T-helper 22 cell (primary cell): ENCODE results near the gene KCNK18.
"Not testable (repeated sequence)": the region's sequence is repeated elsewhere in the genome, so short reads cannot be mapped to it uniquely, and the experiment has no call there.

Source experiments
- DNase-seq: peaks from one replicate; pipeline ENCODE4 v3.0.0-alpha.2; 2020; ENCODE audit warnings: low read depth

Gene KCNK18

GRCh38 chr10:117221156-117221711, 23.9 kb downstream of the KCNK18 start:
- no peak for DNase-seq

- DNase-seq = no peak
These were observed 25.3 kb downstream of the KCNK18 start for GRCh38 chr10:117222552-117222951.

- DNase-seq = no peak
These were observed 25.8 kb downstream of the KCNK18 start for GRCh38 chr10:117222976-117223692.

GRCh38 chr10:117223693-117224430, 26.6 kb downstream of the KCNK18 start:
- no peak for DNase-seq

GRCh38 chr10:117224881-117225280, 27.6 kb downstream of the KCNK18 start:
- DNase-seq = no peak

- no peak for DNase-seq
These were observed 29.6 kb downstream of the KCNK18 start for GRCh38 chr10:117226813-117227451.

GRCh38 chr10:117228210-117228609, 30.9 kb downstream of the KCNK18 start:
- DNase-seq = no peak

GRCh38 chr10:117230107-117230506, 32.8 kb downstream of the KCNK18 start:
- not testable (repeated sequence) for DNase-seq

- no peak for DNase-seq
These were observed 40.2 kb downstream of the KCNK18 start for GRCh38 chr10:117237401-117237991.

- no peak for DNase-seq
These were observed 41.8 kb downstream of the KCNK18 start for GRCh38 chr10:117239051-117239450.

- no peak for DNase-seq
These were observed 42.7 kb downstream of the KCNK18 start for GRCh38 chr10:117239721-117240620.

GRCh38 chr10:117240621-117241529, 43.6 kb downstream of the KCNK18 start, which contains the start of gene SLC18A2:
SLC18A2 (plus strand) TSS chr10:117241114; CDS start chr10:117241694, 580 bp downstream.
- no peak for DNase-seq

- no peak for DNase-seq
These were observed 44.5 kb downstream of the KCNK18 start for GRCh38 chr10:117241541-117242462.

- no peak for DNase-seq
These were observed 45.2 kb downstream of the KCNK18 start for GRCh38 chr10:117242463-117242832.

GRCh38 chr10:117246997-117247671, 49.8 kb downstream of the KCNK18 start:
- DNase-seq = no peak

GRCh38 chr10:117248750-117249465, 51.6 kb downstream of the KCNK18 start:
- DNase-seq = no peak

- DNase-seq = no peak
These were observed 52.3 kb downstream of the KCNK18 start for GRCh38 chr10:117249493-117250093.
